ENCODE results near the gene IGFN1. TPM values are rescaled to one million over a fixed set of nuclear protein-coding genes. Genes with fewer than 3 reads are reported as not detected.
"Not testable (repeated sequence)": the region's sequence is repeated elsewhere in the genome, so short reads cannot be mapped to it uniquely, and the experiment has no call there.

IGFN1 gene
- total RNA-seq, 1 donor from 2014 or later: 0.21 TPM

DNA sequence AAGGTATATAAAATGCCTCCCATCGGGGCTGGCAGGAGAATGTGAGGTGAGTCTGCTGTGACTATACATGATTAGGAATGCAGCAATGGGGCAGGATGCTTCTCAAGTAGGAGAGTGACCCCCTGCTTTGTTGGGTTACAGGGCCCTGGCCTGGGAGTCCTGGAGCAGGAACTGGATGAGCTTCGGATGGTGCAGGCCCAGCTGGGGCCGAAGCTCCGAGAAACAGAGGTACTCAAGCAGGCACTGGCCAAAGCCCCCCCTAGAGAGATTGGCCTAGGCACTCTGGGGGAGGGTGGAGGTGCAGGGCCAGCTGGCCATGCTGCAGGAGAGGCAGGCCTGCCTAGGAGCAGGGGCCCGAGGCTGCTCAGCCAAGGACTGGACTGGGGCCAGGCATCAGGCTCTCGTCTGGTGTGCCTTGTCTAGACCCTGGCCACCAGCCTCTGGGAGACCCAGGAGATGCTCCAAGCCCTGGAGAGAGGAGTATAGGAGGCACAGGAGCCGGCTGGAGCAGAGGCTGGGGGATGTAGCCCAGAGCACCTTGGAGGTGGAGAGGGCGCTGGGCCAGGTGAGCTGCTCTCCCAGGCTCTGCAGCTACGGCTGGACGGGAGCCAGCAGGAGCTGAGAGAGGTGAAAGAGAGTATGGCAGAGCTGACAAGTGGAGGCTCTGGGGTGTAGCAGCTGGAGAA, 59.8 kb downstream of the IGFN1 start:
- DNase-seq: no peak

DNA sequence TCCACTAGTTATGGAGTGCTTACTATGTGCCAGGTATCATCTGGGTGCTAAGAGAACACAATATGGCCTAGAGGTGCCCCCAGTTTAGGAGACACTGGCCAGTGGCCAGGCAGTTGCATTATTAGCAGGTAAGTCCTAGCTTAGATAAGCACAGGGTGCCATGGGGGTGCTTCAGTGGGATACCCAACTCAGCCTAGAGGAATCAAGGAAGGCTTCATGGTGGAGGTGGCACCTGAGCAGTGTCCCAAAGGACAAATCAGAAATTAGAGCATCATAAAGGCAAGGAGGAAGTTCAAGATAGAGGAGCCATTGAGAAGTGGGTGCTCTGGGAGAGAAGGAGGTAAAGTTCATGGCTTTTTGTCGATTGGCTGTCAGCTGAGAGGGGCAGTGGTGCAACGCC, 60.8 kb downstream of the IGFN1 start:
- DNase-seq: no peak

DNA sequence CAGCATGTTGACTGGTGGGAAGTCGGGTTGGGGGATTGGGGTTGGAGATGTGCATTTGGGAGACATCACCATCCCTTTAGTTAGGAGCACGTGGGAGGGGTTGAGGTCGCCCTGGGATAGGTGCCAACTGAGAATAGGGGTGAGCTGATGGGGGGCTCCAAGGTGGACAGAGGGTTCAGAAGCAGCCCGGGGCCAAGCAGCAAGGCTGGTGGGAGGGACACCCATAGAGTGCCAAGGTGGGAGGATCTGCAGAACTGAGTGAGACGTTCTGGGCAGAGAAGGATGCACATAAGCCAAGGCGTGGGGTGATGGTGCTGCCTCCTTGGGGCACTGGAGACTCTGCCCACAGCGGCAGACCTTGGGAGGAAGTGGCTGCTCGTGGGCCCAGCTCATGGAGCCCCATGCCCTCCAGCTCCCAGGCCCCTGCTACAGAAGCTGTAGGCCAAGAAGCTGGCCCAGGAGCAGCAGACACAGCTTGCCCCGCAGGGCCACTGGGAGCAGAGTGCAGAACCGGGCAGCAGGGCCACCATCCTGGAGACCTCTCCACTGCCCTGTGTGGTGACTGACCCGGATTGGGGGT, 61.3 kb downstream of the IGFN1 start:
- no peak for DNase-seq

DNA sequence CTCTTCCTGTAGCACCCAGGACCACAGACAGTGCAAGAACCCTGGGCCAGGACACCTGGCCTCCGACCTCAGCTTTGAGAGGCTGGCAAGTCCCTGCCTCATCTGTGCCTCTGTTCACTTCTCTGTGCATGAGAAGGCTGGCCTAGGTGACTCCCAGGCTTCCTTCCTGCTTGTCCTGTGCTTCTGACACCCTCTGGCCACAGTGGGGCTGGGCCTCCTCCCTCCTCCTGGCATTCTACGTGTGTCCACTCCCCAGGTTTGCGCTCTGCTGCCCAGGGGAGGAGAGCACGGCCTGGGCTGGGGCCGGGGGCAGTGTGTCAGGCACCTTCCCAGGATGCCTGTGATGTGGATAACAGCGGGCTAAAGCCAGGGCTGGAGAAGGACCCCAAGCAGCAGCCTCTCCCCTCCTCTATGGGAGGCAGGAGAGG, 62.3 kb downstream of the IGFN1 start:
- no peak for DNase-seq

DNA sequence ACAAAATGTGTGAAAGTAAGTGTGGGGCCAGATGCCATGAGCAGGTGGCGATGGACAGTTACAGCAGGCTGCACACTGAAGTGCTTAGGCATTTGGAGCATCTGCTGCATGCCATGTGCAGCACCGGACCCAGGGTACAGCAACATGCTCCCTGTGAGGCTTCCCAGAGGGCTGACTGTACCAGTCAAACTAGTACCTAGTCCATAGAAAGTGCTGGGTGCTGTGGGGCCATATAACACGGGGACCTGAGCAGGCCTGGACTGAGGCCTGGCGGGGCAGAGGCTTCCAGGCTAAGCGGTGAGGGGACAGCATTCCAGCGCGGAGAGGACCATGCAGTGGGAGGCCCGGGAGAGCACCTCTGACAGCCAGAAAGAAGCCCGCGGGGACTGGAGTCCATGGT, 62.8 kb downstream of the IGFN1 start:
- DNase-seq: peak; percentile 36

DNA sequence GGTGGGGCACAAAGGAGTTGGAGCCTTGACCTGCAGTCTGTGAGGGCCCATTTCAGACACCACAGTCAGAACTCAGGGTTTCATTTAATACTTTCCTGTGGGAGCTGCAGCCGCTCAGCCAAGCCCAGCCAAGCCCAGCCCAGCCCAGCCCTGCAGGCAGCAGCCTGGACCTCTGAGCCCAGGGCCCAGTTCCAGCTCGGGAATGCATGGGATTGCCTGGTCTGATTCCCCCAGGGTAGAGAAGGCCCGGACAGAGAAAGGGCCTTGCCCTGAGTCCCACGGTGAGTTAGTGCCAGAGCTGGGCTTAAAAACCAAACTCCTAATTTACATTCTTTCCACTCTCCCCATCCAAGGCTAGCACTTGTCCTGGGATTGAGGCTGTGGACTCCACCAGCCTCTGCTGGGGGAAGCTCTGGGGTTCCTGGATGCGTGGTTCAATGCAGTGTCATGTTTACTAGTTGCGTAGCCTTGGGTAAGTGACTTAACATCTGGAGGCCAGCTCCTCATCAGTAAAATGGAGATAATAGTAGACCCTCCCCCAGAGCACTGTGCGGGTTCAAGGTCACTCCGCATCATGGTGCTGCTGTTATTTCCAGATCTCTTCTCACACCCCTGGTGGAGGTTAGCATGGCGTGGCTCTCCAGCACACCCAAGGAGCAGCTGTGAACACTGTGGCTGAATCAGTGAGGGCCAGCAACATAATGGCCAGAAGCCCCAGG, 63.4 kb downstream of the IGFN1 start:
- peak; percentile 40 for DNase-seq

DNA sequence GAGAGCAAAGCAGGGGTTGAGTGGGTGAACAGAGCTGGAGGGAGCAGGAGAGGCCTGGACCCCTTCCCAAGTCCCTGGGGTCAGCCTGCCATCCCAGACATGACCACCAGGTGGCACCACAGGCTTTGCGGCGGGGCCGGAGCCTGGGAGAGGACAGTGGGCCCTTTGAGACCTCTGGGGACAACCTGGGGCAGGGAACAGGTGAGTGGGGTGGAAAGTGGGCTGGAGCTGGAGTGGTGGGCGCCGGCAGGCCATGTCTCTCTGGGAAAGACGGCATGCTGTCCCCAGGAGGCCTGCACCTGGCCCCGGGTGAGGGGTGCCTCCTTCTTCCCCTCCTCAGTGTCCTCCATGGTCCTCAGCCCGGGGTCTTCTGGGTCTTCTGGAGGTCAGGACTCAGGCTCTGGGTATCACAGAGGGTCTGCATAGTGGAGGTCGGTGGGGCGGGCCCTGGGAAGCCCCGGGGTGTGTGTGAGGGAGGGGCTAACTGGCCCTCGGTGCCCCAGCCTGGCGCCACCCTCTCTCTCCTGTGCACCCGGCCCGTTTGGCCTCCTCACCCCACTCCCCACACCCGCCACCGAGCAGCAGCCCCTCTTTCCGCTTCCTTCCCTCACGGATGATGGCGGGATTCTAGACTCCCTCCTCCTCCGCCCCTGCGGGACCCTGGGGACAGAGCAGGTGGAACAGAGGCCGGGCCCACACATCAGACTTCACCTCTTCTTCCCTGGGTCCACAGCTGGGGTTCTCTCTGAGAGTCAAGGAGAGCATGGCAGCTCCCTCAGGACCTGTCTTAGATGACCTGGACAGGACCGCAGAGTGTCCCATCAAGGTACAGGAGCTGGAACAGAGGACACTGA, 64.2 kb downstream of the IGFN1 start:
- peak; percentile 76 for DNase-seq

DNA sequence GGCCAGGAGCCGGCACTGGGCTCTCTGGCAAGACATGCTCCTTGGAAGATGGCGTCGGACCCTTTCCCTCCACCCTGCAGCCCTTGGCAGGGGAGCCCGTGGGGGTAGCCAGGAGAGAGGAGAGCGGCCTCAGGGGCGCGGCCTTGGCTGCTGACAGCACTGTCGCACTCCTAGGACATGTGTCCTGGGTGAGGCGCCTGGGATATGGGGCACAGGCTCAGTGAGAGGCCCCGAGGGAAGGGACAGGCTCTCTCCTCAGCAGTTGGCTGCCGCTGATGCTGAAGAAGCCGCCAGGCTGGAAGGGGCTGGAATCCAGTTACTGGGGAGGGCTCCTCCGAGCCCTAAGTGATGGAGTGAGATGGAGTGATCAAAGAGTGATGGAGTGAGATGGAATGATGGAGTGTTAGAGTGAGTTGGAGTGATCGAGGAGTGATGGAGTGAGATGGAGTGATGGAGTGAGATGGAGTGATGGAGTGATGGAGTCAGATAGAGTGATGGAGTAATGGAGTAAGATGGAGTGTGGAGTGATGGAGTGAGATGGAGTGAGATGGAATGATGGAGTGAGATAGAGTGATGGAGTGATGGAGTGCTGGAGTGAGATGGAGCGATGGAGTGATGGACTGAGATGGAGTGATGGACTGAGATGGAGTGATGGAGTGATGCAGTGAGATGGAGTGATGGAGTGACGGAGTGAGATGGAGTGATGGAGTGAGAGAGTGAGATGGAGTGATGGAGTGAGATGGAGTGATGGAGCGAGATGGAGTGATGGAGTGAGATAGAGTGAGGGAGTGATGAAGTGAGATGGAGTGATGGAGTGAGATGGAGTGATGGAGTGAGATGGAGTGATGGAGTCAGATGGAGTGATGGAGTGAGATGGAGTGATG, 65.1 kb downstream of the IGFN1 start:
- DNase-seq: no peak

DNA sequence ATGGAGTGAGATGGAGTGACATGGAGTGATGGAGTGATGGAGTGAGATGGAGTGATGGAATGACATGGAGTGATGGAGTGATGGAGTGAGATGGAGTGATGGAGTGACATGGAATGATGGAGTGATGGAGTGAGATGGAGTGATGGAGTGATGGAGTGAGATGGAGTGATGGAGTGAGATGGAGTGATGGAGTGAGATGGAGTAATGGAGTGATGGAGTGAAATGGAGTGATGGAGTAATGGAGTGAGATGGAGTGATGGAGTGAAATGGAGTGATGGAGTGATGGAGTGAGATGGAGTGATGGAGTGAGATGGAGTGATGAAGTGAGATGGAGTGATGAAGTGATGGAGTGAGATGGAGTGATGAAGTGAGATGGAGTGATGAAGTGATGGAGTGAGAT, 67.5 kb downstream of the IGFN1 start:
- DNase-seq: not testable (repeated sequence)

DNA sequence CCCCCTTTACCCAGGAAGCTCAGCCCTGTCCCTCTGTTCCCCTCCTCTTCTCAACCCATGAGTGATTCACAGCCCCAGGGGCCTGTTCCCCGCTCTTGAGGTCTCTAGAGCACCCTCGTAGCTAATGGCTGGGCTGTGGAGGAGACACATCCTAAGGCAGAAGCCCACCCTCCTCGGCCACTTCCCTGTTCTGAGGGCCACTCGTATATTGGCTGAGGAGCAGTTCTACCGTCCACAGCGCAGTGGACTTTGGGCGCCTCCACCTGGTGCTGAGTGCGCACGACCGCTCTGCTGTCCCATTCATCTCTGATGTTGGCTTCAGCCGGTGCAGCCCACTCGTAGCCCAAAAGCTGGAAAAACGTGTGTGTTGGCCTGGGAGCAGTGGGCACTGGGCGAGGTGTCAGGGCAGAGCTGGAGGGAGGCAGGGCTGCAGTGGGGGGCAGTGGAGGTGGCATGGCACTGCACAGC, 68.2 kb downstream of the IGFN1 start:
- no peak for DNase-seq

DNA sequence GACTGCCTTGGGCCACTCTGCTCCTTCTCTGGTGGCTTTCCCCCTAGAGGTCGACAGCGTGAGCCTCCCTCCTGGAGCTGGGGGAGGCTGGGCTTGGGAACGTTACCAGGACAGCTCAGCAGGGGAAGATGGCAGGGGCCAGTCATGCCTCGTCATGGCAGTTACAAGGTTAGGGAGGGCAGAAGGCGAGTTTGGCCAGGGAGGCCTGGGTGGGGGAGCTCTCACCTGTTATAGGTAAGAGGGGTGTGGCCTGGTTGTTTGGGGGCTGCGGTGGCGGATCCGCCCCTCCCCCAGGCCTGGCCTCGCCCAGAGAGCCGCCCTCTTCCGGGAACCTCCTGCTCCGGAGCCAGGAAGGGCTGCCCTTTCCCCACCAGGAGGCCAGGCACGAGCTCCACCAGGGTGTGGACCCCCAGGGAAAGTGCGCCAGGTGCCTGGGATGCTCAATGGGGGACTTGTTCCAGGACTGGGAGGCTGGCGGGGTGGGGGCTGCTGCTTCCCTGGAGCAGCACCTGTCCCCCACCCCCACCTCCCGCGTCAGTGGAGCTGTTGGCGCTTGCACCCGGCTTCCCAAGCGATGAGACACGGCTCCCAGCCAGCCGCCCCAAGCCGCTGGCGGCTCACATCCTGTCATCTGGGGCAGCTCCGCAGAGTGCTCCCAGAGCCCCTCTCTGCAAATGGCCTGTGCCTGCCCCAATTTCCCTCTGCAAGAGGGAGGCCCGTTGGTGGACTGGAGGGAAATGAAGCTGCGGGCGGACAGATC, 69.0 kb downstream of the IGFN1 start:
- DNase-seq: peak; percentile 74

DNA sequence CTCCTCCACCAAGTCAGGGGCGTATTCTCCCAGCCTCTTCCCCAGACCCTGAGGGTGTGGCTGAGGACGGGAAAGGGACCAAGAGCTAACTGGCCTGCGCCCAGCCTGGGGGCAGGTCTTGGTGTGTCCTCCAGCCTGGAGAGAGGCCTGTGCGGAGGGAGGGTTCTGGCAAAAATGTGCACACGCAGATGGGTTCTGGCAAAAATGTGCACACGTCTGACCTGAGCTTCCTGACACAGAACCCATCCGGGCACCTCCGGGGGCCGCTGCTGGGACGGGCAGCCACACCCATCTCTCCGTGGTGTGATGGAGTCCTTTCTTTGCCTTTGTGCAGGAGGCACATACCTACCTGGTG, 69.6 kb downstream of the IGFN1 start:
- peak; percentile 71 for DNase-seq

DNA sequence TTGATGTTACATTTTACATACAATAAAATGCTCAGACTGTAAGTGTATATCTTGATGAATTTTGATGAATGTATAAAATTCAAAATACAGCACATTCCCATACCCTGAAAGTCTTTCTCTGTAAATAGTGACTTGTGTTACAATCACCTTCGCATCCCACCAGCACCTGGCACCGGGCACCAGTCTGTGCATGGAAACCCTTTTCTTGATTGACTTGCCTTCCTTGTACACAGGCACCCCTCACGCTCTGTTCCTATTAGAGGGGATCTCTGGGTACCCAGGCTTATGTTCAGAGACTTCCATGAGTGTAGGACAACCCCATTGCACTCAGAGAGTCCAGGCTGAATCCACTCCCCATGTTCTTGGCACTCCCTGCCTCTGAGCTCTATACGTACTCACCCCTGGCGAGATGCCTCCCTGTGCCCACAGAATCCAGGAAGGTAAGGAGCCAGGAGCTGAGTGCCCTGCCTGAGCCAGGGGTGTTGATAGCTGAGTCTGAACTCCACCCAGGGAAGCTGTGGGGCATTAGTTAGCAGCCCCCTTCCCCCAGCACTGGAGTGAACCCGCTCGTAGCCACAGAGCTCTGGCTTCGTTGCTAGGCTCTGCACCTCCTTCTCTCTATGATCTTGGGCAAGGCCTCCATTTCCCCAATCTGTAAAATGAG, 70.2 kb downstream of the IGFN1 start:
- no peak for DNase-seq

DNA sequence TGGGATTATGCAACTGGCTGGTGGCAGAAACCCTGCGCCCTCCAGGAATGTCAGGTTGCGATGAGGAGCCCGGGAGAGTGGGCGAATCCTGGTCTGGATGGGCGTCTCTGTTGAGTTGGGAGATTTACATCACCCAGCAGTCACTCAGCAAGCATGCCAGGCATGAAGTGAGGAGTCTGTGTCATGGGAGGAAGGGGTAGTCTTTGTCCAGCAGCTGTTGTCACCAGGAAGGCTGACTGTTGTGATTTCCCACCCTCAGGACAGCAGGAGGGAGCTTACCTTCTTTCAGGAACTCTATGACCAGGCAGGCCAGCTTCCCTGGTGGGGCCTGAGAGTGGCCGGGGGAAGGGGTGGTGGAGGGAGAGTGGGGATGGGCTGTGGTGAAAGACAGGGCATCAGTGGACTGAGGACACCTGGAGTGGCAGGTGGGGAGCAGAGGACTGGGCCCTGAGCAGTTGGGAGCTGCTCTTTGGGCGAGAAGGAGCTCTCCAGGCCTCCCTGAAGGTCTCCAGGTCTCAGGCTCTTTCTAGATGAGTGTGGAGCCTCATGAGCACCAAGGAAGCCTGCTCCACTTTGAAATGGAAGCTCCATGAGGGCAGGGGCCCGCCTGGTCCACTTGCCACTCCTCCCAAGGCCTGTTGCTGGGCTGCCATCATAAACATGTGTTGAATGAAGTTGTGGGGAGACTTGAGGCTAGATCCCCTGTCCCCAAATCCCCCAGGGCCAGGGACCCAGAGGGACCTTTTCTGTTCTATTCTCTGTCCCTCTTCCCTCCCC, 71.3 kb downstream of the IGFN1 start:
- no peak for DNase-seq

DNA sequence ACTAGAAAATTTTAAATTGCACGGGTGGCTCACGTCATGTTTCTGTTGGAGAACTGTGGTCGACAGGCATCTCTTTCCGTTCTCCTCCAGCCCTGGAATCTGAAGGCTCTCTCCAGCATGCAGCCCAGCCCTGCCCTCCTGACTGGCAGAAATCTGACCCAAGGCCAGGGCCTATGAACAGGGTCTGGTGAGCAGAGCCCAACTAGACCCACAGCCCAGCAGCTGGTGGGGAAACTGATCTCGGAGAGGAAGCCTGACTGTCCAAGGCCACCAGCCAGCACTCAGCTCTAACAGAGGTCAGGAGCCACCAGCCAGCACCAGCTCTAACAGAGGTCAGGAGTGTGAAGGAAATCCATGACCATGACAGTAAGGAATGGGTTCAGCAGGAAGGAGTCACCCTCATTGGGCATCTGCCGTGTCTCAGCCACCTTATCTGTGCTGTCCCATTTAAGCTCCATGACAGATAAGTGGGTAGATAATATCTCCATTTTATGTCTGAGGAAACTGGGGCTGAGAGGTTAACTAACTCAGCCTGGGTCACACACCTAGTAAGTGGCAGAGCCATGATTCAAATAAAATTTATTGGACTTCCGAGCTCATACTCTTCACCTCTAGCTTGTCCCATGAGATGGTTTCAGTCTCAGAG, 72.5 kb downstream of the IGFN1 start:
- no peak for DNase-seq

DNA sequence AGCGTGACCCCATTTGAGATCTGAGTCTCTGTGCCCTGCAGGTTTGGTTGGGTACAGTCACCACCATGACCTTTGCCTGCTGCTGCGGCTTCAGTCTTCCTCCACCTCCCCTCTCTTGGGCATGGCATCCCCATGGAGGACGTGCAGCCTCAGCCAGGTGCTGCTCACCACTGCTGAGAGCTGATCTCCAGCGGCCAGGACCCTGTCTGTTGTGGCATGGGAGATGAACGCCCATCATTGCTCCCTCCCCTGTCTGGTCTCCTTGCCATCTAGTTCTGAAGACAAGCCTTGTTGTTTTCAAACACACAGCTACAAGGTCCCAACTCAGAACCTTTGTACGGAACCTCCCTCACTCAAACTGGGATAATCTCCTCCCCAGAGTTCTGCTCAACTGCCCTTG, 73.4 kb downstream of the IGFN1 start:
- no peak for DNase-seq

DNA sequence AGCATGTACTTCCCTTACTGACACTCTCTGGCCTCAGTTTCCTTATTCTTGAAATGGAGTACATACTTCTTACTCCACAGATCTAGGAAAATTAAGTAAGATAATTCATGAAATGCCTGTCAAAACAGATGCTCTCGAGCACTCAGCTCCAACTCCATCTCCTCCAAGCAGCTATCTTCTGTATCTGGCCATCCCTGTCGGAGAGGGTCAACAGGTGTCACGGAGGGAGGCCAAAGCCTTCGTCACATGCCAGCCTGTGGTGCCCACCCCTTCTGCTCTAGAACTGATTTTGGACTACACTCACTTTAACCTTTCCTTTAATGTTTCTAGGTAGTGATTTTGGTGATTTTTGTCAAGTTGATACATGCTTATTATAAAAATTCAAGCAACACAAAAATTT, 73.9 kb downstream of the IGFN1 start:
- DNase-seq: no peak

DNA sequence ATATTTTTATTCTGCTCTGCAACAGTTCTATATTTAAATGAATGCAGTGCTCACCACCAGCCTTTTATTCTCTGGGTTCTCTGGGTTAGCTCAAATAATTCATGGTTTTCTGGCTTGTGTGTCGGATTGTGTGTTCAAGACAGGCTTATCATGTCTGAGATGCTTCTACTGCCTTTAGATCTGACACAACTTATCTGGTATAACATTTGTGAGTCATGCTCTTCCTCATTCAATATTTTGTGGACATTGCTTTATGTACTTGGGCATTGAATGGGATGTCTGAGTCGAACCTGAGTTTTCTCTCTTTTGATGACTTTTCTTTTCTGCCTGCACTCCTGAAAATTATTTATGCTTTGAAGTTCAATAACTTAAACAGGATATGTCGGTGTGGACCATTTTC, 75.1 kb downstream of the IGFN1 start:
- no peak for DNase-seq

DNA sequence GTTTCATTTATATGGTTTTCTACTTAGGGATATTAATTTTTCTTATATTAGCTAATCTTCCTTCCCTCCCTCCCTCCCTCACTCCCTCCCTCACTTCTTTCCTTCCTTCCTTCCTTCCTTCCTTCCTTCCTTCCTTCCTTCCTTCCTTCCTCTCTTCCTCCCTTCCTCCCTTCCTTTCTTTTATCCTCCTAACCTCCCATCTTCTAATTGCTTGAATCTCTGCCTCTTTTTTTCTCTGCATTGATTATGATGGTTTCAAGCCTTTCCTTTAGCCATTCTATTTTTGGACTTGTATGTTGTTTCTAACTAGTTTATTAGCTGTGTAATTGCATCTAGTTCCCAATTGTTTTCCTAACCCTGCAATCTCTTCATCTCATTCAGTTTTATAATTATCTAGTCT, 75.7 kb downstream of the IGFN1 start:
- DNase-seq: no peak
